NCI-H1417 treated with DMSO at 0.1 percent for 48 hours (cell line): ENCODE data around the gene AHSG.

Experiments used
- DNase-seq: peaks from one replicate; lab custom pipeline; 2025; lab: John Stamatoyannopoulos, UW

The AHSG gene

GRCh38 chr3:186642014-186642413, 29.2 kb downstream of the AHSG start:
- no peak for DNase-seq

- DNase-seq = no peak
Observed at GRCh38 chr3:186643493-186643892, 30.6 kb downstream of the AHSG start.

DNA sequence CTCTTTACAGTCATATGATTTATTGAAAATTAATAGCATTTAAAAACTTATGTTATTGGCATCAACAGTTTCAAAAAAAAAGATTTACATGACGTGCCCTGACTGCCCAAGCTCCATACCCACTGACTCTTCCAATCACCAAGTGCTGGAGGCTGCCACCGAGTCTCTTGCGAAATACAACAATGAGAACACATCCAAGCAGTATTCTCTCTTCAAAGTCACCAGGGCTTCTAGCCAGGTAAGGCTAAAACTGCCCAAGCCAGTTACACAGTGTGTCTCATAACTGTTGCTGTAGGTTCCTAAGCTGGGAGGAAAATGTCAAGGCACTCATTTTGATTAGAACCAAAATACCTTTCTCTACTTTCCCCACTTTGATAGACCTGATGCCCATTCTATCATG, 31.8 kb downstream of the AHSG start:
- DNase-seq = no peak

- DNase-seq = no peak
Observed at GRCh38 chr3:186646106-186646505, 33.2 kb downstream of the AHSG start.

DNA sequence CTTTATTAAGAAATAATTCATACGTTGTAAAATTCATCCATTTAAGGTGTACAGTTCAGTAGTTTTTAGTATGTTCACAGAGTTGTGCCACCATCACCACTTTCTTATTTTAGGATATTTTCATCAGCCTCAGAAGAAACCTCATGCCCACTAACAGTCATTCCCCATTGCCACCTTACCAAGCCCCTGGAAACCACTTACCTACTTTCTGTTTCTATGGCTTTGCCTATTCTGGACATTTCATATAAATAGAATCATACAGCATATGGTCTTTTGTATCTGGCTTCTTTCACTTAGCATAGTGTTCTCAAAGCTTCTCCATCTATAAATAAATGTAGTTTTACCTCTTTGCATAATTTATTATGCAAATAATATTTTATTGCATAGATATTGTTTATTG, 34.0 kb downstream of the AHSG start:
- DNase-seq = no peak

DNA sequence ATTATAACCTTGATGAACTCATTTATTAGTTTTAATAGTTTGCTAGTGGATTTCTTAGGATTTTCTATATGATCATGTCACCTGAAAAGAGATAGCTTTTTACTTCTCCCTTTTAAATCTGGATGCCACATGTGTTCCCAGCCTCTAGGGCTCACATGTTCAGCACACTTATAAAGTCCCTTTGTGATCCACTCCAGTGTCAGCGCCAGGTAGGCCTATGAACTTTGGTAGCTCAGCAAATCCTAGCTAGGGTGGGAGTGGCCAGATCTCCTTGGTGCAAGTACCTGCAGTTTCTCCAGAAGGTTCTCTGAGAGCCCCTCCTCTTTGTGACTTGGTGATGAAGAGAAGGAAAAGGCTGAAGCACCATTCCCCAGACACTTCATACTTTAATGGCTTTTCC, 36.0 kb downstream of the AHSG start:
- DNase-seq = no peak

GRCh38 chr3:186651678-186652215, 38.9 kb downstream of the AHSG start:
- DNase-seq = no peak

GRCh38 chr3:186653080-186653707, 40.3 kb downstream of the AHSG start:
- no peak for DNase-seq

DNA sequence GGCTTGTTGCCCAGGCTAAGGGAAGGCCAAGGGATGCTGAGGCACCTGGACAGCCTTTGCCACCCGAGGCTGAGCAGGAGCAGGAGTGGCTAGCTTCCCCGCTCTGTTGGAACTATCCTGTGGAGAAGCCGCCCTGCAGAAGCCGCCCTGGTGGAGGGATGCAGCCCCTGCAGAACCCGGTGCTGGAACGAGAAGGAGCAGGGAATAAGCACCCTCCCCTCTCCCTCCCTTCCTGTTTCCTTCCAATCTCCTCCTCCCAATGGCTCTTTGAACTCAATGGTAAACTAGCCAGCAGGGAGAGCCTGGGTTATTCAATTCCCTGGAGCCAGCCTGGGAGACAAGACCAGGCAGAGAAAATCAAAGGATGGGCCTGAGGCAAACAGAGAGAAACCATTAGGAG, 41.1 kb downstream of the AHSG start:
- DNase-seq = no peak

GRCh38 chr3:186663361-186664118, 50.7 kb downstream of the AHSG start:
- no peak for DNase-seq

DNA sequence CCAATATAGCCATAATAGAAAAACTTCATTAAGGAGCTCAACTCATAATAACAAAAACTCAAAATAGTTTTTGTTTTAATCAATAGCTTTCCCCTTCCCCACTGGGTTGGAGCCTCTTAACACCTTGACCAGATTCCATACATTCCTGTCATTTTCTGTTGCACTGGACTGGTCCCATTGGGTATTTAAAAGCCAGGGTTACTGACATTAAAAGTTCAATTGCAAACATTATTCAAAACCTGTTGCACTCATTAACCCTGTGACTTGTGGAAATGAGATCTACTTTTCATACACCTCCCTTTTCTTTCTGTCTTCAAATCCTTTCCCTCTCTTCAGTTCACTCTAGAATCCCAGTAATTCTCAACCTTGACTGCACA, 51.2 kb downstream of the AHSG start:
- DNase-seq = no peak

DNA sequence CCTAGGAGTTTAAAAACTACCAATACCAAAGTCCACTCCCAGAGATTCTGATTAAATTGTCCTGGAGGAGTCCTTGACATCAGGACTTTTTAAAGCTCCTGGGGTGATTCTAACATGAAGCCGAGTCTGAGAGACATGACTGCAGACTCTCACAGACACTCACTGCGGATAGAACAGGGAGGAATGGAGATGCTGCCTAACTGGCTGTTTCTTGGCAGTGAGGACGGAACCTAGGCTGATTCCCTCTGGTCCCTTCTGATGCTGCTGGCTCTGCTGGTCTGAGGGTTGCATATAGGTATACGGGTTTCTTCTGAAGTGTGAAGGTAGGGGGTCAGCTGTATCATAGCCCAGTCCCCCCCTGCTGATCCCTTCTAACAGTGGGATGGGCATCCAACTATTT, 51.6 kb downstream of the AHSG start:
- no peak for DNase-seq

DNA sequence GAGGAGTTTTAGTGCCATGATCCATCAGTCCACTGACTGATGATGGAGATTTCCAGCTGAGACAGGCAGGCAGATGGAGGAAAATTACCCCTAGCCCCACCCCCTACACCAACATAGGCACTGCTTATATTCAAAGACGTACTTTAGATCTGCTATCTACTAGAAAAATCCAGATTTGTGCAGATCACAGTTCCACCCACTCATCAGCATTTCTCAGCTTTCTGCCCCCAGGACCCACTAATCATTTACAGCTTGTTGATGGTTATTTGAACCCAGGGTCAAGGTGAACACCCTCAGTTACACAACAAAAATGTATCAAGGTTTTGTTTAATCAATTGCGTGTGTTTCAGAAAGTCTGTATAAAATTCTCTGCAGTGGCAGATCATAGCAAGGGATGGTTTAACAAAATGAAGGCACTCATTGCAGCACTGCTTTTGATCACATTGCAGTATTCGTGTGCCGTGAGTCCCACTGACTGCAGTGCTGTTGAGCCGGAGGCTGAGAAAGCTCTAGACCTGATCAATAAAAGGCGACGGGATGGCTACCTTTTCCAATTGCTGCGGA, 52.8 kb downstream of the AHSG start, which contains the start of gene HRG:
Gene HRG, plus strand, starts transcription at position 390 of the 564 bp plus-strand sequence. Its CDS starts 18 bp downstream, at position 408.
- no peak for DNase-seq

- no peak for DNase-seq
Observed at GRCh38 chr3:186668426-186668825, 55.6 kb downstream of the AHSG start.

GRCh38 chr3:186669378-186670084, 56.7 kb downstream of the AHSG start:
- no peak for DNase-seq

DNA sequence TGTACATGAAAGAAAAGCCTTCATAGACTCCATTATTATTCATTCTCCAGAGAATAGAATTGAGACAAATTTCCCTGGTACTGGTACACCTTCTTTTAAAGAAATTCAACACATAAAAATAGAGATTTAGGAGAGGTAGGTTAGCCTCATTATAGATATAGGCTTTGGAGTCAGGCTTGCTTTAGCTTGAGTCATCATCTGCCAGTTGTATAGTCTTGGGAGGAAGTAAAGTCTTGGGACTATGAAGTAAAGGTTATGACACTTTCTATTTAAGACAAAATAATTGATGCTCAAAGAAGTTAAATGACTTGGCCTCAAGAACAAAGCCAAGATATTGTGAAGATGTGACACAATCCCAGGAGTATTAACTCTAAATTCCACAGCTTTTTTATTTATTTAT, 57.3 kb downstream of the AHSG start:
- no peak for DNase-seq
